ENCODE measurements around the gene PSMD13.

PSMD13 gene

DNA sequence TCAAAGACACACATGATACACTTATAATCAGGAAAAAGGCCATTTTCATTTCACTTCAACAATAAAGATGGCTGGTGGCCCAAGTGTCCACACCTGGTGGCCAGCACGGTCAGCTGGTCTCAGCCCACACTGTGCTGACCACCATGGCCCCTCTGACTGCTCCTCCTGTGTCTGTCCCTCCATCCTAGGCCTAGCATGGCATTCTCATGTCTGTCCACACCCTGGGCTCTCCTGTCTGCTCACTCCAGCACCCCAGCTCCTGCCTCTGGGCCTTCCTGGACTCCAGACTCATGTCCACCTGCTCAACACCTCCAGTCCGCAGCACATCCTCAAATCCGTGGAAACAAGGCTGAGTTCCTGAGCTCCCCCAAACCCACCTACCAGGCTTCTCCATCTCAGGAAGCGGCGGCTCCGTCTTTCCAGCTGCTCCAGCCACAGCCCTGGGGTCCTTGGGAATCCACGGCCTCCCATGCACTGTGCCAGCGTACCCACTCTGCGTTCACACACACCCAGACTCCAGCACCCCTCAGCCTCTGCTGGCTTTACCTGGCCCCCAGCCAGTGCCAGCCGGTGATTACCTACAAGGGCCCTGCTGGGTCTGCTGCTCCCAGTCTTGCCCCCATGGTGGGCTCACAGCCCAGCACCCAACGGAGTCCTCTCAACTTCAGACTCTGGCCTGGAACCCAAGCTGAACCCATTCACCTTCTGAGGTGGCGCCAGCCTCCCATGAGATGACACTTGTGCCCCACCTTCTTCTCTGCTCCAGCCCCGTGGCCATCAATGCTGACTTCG lies 14.6 kb upstream of the PSMD13 start:
- H3K9me2 ChIP-seq (ENCODE audit: low read depth, low read length), result no peaks in the 10 kb centered on the region
- H3K79me2 ChIP-seq (ENCODE audit: insufficient read depth, low read length), result no peaks in the 10 kb centered on the region
- TF ChIP-seq, protein P1, sequence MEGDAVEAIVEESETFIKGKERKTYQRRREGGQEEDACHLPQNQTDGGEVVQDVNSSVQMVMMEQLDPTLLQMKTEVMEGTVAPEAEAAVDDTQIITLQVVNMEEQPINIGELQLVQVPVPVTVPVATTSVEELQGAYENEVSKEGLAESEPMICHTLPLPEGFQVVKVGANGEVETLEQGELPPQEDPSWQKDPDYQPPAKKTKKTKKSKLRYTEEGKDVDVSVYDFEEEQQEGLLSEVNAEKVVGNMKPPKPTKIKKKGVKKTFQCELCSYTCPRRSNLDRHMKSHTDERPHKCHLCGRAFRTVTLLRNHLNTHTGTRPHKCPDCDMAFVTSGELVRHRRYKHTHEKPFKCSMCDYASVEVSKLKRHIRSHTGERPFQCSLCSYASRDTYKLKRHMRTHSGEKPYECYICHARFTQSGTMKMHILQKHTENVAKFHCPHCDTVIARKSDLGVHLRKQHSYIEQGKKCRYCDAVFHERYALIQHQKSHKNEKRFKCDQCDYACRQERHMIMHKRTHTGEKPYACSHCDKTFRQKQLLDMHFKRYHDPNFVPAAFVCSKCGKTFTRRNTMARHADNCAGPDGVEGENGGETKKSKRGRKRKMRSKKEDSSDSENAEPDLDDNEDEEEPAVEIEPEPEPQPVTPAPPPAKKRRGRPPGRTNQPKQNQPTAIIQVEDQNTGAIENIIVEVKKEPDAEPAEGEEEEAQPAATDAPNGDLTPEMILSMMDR (IDR thresholded peaks at IDR 0.05; ENCODE audit: low read length), result no peak
- no peak for TF ChIP-seq EZH2 (IDR thresholded peaks at IDR 0.05; ENCODE audit: borderline replicate concordance, low read length)
- no peak overlapping the region for H3K4me3 ChIP-seq (ENCODE audit: low read depth, low read length, poor library complexity, severe bottlenecking)
- H4K20me1 ChIP-seq (ENCODE audit: insufficient read depth, low read length), result no peaks in the 10 kb centered on the region
- H3K9me3 ChIP-seq (ENCODE audit: low read length), result no peaks in the 10 kb centered on the region
- H2AFZ ChIP-seq (ENCODE audit: low read length), result no peak overlapping the region
- H3K9ac ChIP-seq (ENCODE audit: low read length), result no peak overlapping the region
- no peak overlapping the region for H3K27ac ChIP-seq (ENCODE audit: low read depth, low read length, poor library complexity, severe bottlenecking)
- no peaks in the 10 kb centered on the region for H3F3A ChIP-seq (ENCODE audit: insufficient read depth, low read length)
- no peak overlapping the region for H3K4me2 ChIP-seq (ENCODE audit: low read length)
- H3K4me1 ChIP-seq (ENCODE audit: insufficient read depth, low read length, severe bottlenecking), result no peaks in the 10 kb centered on the region
- H3K27me3 ChIP-seq (ENCODE audit: insufficient read depth, low read length), result no peaks in the 10 kb centered on the region
- no peaks in the 10 kb centered on the region; the same call in 1 of the 2 replicates for H3K36me3 ChIP-seq (ENCODE audit: insufficient read depth, low read length)

DNA sequence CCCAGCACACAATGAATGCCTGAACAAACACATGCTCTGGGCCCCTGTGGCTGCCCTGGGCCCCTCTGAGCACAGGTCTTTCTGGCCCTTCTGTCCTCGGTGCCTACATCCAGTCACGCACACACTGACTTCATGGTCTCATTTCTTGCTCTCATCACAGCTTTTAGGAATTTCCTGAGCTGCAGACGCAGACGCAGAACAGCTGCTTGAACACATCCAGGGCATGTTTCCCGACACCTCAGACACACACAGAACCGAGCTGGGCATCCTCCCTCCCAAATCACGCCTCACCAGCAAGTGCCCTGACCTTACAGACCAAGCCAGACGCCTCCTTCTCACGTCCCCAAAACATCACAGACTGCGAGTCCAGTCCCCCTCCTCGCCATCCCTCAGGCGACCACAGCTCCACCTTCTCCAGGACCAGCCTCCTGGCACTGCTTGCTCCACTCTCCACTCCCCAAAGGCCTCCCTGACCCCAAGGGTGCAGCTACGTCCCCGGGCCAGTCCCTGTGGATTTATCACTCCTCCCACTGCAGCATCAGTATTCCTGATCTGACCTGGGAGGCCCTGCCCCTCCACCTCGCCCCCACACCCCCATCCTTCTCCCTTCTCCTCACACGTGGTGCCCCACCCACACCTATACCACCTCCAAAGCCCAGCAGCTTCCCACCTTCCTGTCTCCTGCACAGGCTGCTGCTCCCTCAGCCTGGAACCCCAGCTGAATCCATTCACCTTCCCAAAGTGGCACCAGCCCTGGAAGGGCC lies 13.6 kb upstream of the PSMD13 start:
- TF ChIP-seq EZH2 (IDR thresholded peaks at IDR 0.05; ENCODE audit: borderline replicate concordance, low read length), result no peak
- TF ChIP-seq, protein P1 (IDR thresholded peaks at IDR 0.05; ENCODE audit: low read length), result no peak
- H3K36me3 ChIP-seq (ENCODE audit: insufficient read depth, low read length), result no peaks in the 10 kb centered on the region
- H3K9me2 ChIP-seq (ENCODE audit: low read depth, low read length), result no peaks in the 10 kb centered on the region
- no peak overlapping the region for H2AFZ ChIP-seq (ENCODE audit: low read length)
- H4K20me1 ChIP-seq (ENCODE audit: insufficient read depth, low read length), result no peaks in the 10 kb centered on the region
- no peaks in the 10 kb centered on the region for H3K27me3 ChIP-seq (ENCODE audit: insufficient read depth, low read length)
- no peak overlapping the region for H3K4me2 ChIP-seq (ENCODE audit: low read length)
- no peaks in the 10 kb centered on the region for H3F3A ChIP-seq (ENCODE audit: insufficient read depth, low read length)
- no peaks in the 10 kb centered on the region for H3K4me1 ChIP-seq (ENCODE audit: insufficient read depth, low read length, severe bottlenecking)
- no peak overlapping the region for H3K27ac ChIP-seq (ENCODE audit: low read depth, low read length, poor library complexity, severe bottlenecking)
- H3K4me3 ChIP-seq (ENCODE audit: low read depth, low read length, poor library complexity, severe bottlenecking), result no peak overlapping the region
- no peaks in the 10 kb centered on the region for H3K79me2 ChIP-seq (ENCODE audit: insufficient read depth, low read length)
- H3K9ac ChIP-seq (ENCODE audit: low read length), result no peak overlapping the region
- H3K9me3 ChIP-seq (ENCODE audit: low read length), result no peaks in the 10 kb centered on the region

DNA sequence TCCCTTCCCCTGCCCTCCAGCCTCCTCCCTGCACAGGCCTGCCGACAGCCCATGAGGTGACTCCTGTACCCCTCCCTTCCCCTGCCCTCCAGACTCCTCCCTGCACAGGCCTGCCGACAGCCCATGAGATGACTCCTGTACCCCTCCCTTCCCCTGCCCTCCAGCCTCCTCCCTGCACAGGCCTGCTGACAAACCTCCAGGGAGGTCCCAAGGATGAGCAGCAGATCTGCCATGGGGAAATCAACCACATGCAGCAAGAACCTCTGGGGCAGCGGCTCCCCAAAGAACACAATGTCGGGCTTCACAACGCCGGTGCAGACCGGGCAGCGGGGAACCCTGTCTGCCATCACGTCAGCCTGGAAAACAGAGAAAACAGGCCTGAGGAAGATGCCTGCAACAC lies 12.9 kb upstream of the PSMD13 start:
- Histone ChIP-seq H3K9me3 (ENCODE audit: low read length) (no peaks in the 10 kb centered on the region), H3K4me1 (ENCODE audit: insufficient read depth, low read length, severe bottlenecking) (no peaks in the 10 kb centered on the region), H2AFZ (ENCODE audit: low read length) (no peak overlapping the region), H3K36me3 (ENCODE audit: insufficient read depth, low read length) (peaks cover 3% of the 10 kb centered on the region; the same call in 1 of the 2 replicates), H3K4me2 (ENCODE audit: low read length) (no peak overlapping the region), H4K20me1 (ENCODE audit: insufficient read depth, low read length) (no peaks in the 10 kb centered on the region), H3K27ac (ENCODE audit: low read depth, low read length, poor library complexity, severe bottlenecking) (no peak overlapping the region), H3K9ac (ENCODE audit: low read length) (no peak overlapping the region), H3F3A (ENCODE audit: insufficient read depth, low read length) (no peaks in the 10 kb centered on the region), H3K4me3 (ENCODE audit: low read depth, low read length, poor library complexity, severe bottlenecking) (no peak overlapping the region), H3K9me2 (ENCODE audit: low read depth, low read length) (no peaks in the 10 kb centered on the region), H3K27me3 (ENCODE audit: insufficient read depth, low read length) (no peaks in the 10 kb centered on the region), H3K79me2 (ENCODE audit: insufficient read depth, low read length) (no peaks in the 10 kb centered on the region)
- no peak for TF ChIP-seq EZH2 (IDR thresholded peaks at IDR 0.05; ENCODE audit: borderline replicate concordance, low read length)
- TF ChIP-seq, protein P1 (IDR thresholded peaks at IDR 0.05; ENCODE audit: low read length), result no peak

Data from OCI-LY1 (cell line).